ENCODE data around the gene MINAR1.

- TF ChIP-seq, protein P1, sequence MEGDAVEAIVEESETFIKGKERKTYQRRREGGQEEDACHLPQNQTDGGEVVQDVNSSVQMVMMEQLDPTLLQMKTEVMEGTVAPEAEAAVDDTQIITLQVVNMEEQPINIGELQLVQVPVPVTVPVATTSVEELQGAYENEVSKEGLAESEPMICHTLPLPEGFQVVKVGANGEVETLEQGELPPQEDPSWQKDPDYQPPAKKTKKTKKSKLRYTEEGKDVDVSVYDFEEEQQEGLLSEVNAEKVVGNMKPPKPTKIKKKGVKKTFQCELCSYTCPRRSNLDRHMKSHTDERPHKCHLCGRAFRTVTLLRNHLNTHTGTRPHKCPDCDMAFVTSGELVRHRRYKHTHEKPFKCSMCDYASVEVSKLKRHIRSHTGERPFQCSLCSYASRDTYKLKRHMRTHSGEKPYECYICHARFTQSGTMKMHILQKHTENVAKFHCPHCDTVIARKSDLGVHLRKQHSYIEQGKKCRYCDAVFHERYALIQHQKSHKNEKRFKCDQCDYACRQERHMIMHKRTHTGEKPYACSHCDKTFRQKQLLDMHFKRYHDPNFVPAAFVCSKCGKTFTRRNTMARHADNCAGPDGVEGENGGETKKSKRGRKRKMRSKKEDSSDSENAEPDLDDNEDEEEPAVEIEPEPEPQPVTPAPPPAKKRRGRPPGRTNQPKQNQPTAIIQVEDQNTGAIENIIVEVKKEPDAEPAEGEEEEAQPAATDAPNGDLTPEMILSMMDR (IDR thresholded peaks at IDR 0.05): no peak
- TF ChIP-seq POLR2A (IDR thresholded peaks at IDR 0.05): no peak
These were observed 13.3 kb upstream of the MINAR1 start for GRCh38 chr15:79418693-79419279.

All from lower leg skin (tissue), 3 donors.